ENCODE results near the gene CDK17. TPM values are rescaled to one million over a fixed set of nuclear protein-coding genes. Genes with fewer than 3 reads are reported as not detected.
"Not testable (repeated sequence)": the region's sequence is repeated elsewhere in the genome, so short reads cannot be mapped to it uniquely, and the experiment has no call there.

The CDK17 gene
- total RNA-seq, 6 donors from 2014 or later: 31.5 to 71.8 (median 42.5) TPM

- Histone ChIP-seq H3K9me3 (no peaks in the 10 kb centered on the region), H3K4me3 (no peak overlapping the region), H3K27ac (no peak overlapping the region), H3K27me3 (no peaks in the 10 kb centered on the region), H3K4me1 (peaks cover 0 to 12% (median 0%) of the 10 kb centered on the region in 4 donors), H3K36me3 (peaks cover 0 to 21% (median 2%) of the 10 kb centered on the region in 4 donors)
- DNase-seq: no peak
- ATAC-seq (ENCODE audit: low FRiP score in 2 of 2): no peak
- TF ChIP-seq EP300 (IDR thresholded peaks at IDR 0.05) (no peak), POLR2A (IDR thresholded peaks at IDR 0.05) (no peak), CTCF (IDR thresholded peaks at IDR 0.05) (no peak), POLR2AphosphoS5 (IDR thresholded peaks at IDR 0.05) (no peak)
- WGBS, 2 donors: 93 to 100% methylated on average over 1 of the region's 1 CpG
Measured at GRCh38 chr12:96327346-96327745, 72.9 kb downstream of the CDK17 start.

DNA sequence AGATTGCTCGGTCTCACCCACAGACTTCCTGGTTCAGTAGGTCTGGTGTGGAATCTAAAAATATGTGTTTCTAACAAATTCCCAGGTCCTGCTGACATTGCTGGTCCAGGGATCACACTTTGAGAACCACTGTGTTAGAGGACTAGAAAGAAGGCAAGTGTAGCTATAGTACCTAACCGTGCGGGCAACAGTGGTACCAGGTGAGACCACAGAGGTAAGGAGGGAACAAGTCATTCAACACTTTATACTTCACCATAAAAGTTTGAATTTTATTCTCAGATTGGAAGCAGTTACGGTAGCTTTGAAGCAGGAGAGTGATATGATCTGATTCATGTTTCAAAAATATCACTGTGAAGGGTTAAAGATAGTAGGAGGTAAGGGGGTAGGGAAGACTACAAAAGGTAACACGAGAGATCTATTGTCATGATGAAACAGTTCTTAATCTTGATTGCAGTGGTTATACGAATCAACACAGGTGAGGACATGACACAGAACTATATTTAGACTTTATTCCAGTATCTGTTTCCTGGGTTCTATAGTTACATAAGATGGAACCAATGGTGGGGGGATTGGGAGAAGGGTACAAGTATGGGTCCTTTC lies 73.5 kb downstream of the CDK17 start:
- Histone ChIP-seq H3K36me3 (peaks cover 0 to 21% (median 2%) of the 10 kb centered on the region in 4 donors), H3K27me3 (no peaks in the 10 kb centered on the region), H3K9me3 (no peaks in the 10 kb centered on the region), H3K27ac (no peak overlapping the region), H3K4me3 (no peak overlapping the region), H3K4me1 (peaks cover 0 to 12% (median 0%) of the 10 kb centered on the region in 4 donors)
- 81 to 82% methylated on average over 6 of the region's 6 CpGs for WGBS, 2 donors
- no peak for DNase-seq
- TF ChIP-seq POLR2A (IDR thresholded peaks at IDR 0.05) (no peak), EP300 (IDR thresholded peaks at IDR 0.05) (no peak), CTCF (IDR thresholded peaks at IDR 0.05) (no peak), POLR2AphosphoS5 (IDR thresholded peaks at IDR 0.05) (no peak)
- no peak for ATAC-seq (ENCODE audit: low FRiP score in 2 of 2)

DNA sequence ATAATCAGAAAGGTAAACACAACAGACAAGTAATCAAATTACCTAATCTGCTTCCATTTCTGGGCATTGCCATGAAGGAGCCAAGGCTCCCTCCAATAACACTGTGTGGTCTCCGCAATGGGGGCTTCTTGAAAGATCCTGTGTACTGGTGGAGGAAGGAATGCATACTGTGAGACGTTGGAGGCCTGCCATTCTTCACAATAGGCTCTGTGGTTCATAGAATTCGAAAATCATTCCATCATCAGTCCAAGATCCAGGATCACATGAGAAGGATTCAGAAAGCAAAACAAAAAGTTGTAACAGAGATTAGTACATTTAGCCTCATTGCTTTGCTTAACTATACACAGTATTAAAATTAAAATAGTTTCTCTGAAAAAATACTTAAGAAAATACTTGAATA lies 76.3 kb downstream of the CDK17 start:
- no peak overlapping the region for H3K4me3 ChIP-seq
- DNase-seq (no peak), ATAC-seq (ENCODE audit: low FRiP score in 2 of 2) (no peak)
- H3K27me3 ChIP-seq: no peaks in the 10 kb centered on the region
- TF ChIP-seq CTCF (IDR thresholded peaks at IDR 0.05): no peak
- TF ChIP-seq EP300 (IDR thresholded peaks at IDR 0.05): no peak
- no peak for TF ChIP-seq POLR2AphosphoS5 (IDR thresholded peaks at IDR 0.05)
- TF ChIP-seq POLR2A (IDR thresholded peaks at IDR 0.05): no peak
- WGBS, 2 donors: 62 to 66% methylated on average over 3 of the region's 3 CpGs
- peak overlapping the region in 2 of 4 donors; percentile 0 to 40 for H3K27ac ChIP-seq
- H3K36me3 ChIP-seq: peaks cover 0 to 14% (median 2%) of the 10 kb centered on the region in 4 donors
- no peaks in the 10 kb centered on the region for H3K9me3 ChIP-seq
- H3K4me1 ChIP-seq: peaks cover 0 to 5% (median 0%) of the 10 kb centered on the region in 4 donors

- H3K27me3 ChIP-seq: no peaks in the 10 kb centered on the region
- ATAC-seq (ENCODE audit: low FRiP score in 2 of 2) (no peak), DNase-seq (no peak)
- no peak for TF ChIP-seq POLR2A (IDR thresholded peaks at IDR 0.05)
- TF ChIP-seq CTCF (IDR thresholded peaks at IDR 0.05): no peak
- TF ChIP-seq POLR2AphosphoS5 (IDR thresholded peaks at IDR 0.05): no peak
- TF ChIP-seq EP300 (IDR thresholded peaks at IDR 0.05): no peak
- H3K9me3 ChIP-seq: no peaks in the 10 kb centered on the region
- peaks cover 0 to 14% (median 2%) of the 10 kb centered on the region in 4 donors for H3K36me3 ChIP-seq
- peaks cover 0 to under 1% (median 0%) of the 10 kb centered on the region in 4 donors for H3K4me1 ChIP-seq
- no peak overlapping the region for H3K27ac ChIP-seq
- H3K4me3 ChIP-seq: no peak overlapping the region
- WGBS, 2 donors: 91 to 92% methylated on average over 1 of the region's 1 CpG
Measured at GRCh38 chr12:96322720-96323119, 77.5 kb downstream of the CDK17 start.

DNA sequence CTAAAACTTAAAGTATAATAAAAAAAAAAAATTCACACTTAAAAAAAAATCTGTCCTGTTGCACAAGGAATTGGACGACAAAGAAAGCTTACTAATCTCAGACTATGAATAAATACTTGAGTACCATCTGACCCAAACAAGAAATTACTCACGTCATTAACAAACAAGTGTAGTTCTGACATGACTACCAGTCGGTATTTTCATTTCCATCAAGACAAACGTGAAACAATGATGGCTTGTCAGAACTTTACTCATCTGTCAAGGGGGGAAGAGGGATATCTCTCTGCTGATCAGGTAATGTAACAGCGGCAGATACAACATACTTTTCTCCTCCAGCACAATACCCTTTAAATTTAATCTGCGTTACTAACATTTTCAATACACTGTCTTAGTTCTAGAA lies 78.3 kb downstream of the CDK17 start:
- TF ChIP-seq POLR2A (IDR thresholded peaks at IDR 0.05) (no peak), POLR2AphosphoS5 (IDR thresholded peaks at IDR 0.05) (no peak), CTCF (IDR thresholded peaks at IDR 0.05) (no peak), EP300 (IDR thresholded peaks at IDR 0.05) (no peak)
- H3K4me1 ChIP-seq: no peaks in the 10 kb centered on the region
- DNase-seq (no peak), ATAC-seq (ENCODE audit: low FRiP score in 2 of 2) (no peak)
- no peak overlapping the region for H3K27ac ChIP-seq
- 81 to 85% methylated on average over 6 of the region's 6 CpGs for WGBS, 2 donors
- H3K4me3 ChIP-seq: no peak overlapping the region
- peaks cover 0 to 14% (median 2%) of the 10 kb centered on the region in 4 donors for H3K36me3 ChIP-seq
- no peaks in the 10 kb centered on the region for H3K9me3 ChIP-seq
- H3K27me3 ChIP-seq: no peaks in the 10 kb centered on the region

DNA sequence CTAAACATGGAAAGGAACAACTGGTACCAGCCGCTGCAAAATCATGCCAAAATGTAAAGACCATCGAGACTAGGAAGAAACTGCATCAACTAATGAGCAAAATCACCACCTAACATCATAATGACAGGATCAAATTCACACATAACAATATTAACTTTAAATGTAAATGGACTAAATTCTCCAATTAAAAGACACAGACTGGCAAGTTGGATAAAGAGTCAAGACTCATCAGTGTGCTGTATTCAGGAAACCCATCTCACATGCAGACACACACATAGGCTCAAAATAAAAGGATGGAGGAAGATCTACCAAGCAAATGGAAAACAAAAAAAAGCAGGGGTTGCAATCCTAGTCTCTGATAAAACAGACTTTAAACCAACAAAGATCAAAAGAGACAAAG lies 82.4 kb downstream of the CDK17 start:
- H3K27ac ChIP-seq; H3K36me3 ChIP-seq; H3K4me1 ChIP-seq; H3K9me3 ChIP-seq; H3K4me3 ChIP-seq; DNase-seq; ATAC-seq (ENCODE audit: low FRiP score in 2 of 2); H3K27me3 ChIP-seq: not testable (repeated sequence)
- WGBS, 2 donors: 100% methylated on average over 1 of the region's 2 CpGs; no CpG with 5 or more reads in 1 of the 2 donors
